Amniotic stem cell (primary cell): ENCODE measurements around the gene ZBTB17.
A peak's percentile ranks its signal among the peaks of the same experiment; 100 is the strongest.

Experiments
- DNase-seq: peaks from one replicate; lab custom pipeline; 2025; lab: John Stamatoyannopoulos, UW

Gene ZBTB17

DNA sequence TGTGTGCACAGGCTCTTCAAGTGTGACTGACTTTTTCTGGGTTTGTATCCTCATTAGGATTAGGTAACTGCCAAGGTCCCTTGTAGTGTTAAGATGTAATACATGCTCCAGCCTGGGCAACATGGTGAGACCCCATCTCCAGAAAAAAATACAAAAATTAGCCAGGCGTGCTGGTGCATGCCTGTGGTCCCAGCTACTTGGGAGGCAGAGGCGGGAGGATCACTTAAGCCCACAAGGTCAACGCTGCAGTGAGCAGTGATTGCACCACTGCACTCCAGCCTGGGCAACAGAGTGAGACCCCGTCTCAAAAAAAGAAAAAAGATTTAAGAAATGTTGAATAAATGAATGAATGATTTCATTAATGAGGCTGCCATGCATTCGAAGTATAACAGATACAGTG lies 15.1 kb downstream of the ZBTB17 start:
- no peak for DNase-seq

DNA sequence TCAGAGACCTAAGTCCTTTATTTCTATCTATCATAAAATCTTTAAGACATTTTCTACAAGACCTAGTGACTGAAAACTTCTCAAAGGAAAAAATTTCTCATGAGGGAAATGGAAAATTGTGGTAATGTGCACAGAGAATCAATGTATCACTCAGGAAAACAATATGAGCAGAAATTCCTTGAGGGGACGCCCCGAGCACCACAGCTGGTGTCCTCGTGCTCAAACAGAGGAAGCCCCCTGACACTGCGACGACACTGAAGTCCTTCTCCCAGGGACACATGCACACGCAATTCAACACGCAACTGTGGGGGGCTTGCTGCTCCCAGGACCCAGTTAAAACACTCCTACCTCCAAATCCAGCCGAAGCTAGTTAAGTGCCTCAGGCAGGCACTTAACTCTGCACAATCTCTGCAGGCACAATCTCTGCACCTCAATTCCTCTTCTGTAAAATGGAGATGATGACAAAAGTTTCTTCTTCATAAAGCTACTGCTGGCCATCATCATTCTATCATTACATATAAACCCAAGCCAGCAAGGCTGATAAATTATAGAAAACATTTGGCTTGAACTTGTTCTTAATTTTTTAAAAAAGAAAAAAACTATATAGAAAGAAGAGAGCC lies 16.0 kb downstream of the ZBTB17 start:
- no peak for DNase-seq

DNA sequence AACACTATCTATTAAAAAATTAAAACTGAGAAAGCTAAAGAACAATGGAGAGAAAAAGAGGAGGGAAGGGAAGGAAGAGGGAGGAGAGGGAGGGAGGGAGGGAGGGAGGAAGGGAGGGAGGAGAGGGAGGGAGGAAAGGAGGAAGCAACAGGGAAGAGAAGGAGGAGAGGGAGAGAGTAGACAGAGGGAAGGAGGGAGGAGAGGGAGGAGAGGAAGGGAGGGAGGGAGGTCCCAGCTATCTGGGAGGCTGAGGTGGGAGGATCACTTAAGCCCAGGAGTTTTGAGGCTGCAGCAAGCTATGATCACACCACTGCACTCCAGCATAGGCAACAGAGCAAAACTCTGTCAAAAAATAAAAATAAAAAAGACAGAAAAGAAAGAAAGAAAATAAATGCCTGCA lies 16.5 kb downstream of the ZBTB17 start:
- no peak for DNase-seq

DNA sequence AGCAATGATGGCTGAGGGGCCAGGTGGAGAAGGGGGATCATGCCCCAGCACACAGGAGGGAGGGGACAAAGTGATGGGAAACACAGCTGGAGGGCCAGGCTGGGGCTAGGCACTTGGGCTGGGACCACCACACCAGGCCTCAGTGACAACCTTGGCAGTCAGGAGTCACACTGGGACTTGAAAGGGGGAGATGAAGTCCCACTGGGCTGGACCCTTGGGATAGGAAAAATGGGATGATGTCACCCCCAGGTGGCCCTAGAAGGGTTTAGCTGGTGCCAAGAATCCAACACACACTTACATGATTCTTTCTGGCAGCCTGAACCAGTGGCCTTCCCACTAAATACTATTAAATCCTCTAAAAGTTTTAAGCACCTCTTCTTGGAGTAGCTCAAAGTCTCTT lies 17.1 kb downstream of the ZBTB17 start:
- no peak for DNase-seq

DNA sequence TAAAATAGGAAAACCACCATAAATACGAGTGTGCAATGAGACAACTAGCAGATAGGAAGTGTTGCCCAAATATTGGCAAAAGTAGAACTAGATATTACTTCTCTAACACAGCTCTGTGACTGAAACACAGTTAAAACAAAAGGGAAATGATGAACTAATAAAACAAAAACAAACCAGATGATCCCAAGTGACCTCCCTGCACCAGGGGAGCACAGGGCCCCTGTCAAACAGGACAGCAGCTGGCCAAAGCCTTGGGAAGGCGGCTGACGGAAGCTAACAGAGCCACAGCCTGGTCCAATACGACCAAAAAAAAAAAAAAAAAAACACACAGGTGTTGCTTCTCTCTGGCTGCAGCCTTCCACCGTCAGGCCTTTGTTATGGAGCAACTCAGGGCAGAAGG lies 17.8 kb downstream of the ZBTB17 start:
- DNase-seq = no peak

DNA sequence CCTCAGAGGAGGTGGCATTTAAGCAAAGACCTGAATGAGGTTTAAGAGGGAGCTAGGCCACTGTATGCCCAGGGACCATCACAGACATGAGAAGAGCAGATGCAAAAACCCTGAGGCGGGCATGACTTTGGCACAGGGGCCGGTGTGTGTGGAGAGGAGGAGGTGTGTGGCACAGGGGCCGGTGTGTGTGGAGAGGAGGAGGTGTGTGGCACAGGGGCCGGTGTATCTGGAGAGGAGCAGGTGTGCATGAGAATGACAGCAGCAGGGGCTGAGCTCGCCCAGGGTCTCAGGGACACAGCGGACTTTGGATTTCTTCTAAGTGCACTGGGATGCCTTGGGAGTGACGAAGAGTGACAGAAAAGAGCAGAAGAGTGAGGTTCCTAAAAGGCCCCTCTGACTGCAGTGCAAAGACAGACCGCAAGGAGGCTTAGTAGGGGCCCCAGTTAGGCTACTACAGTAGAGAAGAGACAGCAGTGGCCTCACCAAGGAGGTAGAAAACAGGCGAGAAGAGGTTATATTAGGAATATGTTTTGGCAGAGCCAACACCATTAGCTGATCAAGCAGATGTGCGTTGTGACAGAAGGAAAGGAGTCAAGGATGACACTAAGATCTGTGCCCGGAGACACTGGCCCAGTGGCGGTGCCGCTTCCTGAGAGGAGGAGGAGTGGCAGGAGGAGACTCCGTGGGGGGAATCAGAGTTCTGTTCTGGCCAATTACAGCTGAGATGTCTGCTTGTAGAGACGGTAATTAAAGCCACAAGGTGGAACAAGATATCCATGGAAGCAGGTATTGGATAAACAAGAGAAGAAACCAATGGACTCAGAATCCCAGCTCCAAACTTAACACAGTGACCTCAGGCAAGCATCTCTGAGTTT lies 18.4 kb downstream of the ZBTB17 start:
- no peak for DNase-seq

DNA sequence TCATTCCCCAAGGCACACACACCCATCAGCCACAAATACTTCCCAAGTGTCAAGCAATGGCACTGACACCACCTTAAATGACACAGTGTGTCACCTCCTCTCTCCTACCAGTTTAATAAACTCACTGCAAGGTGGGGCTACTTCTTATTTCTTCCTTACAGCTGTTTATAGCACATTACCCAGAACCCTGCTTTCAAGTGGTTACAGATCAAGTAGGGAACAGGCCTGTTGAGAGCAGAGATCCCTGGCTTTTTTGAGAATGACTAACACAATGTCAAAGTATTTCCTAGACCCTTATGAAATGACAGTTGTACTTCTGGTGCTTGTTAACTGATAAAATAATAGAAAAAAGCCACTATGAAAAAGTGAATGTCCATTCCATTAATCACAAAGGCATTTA lies 19.8 kb downstream of the ZBTB17 start:
- DNase-seq = no peak

DNA sequence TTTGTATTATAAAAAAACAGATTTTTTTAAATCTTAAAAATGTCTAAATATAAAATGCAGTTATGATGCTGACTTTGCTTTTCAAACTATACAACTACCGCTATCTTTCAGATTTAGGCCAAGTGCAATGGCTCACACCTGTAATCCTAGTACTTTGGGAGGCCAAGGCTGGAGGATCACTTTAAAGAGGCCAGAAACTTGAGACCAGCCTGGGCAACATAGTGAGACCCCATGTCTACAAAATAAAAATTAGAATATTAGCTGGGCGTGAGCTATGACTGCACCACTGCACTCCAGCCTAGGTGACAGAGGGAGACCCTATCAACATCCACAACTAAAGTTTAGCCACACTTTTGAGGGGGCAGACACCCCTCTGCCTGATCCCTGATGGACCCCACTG lies 20.3 kb downstream of the ZBTB17 start:
- DNase-seq = no peak

DNA sequence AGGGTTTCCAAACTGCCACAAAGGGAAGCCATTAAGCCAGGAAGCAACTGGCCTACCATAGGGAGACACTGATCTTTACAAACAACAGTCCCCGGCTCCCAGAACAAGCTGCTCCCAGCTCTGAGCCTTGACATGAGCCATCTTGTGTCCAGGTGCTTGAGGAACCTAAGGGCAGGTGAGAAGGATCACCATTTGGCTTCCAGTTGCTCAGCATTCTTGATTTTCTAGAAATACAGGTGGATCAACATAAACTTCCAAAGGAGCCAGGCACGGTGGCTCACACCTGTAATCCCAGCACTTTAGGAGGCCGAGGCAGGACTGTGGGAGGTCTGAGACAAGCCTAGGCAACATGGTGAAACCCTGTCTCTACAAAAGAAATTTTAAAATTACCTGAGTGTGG lies 21.6 kb downstream of the ZBTB17 start:
- no peak for DNase-seq

DNA sequence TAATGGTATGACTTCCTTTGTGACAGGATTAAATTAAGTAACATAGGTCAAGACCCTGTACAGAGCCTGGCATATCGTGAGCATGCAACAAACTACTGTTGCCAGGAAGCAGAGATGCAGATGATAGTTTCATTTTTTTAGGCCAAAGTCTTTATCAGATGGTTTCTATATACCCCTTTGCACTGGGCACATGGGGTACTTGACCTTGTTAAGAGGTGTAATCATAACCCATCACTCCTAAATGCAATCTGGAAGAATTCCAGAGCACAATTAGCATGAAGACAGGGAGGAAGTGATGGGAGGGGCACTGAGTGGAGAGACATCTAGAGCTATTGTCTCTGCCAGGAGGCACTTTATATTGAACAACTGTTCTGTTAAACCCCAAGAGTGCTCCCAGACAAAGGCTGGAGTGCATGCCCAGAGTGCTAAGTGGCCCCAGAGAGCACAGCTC lies 22.1 kb downstream of the ZBTB17 start:
- DNase-seq = no peak

DNA sequence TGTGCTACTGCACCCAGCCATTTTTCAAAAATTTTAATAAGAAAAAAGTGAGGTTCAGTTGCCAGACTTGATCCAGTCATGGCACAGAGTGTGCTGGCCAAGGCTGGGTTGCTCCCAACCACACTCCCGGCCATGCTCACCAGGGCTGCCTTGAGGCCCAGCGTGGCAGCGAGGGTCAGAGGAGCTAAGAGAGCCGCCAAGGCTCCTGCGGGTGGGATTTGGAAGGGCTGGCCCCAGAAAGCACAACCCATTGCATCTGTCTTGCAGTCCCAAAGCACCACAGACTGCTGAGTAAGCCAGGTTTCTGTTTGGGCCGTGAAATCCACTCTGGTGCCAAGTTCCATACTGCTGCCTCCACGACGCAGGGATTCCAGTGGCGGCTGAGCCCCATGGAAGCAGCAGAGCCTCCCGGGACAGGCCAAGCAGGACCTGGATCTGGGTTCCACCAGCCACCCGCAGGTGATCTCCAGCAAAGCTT lies 22.6 kb downstream of the ZBTB17 start:
- DNase-seq = no peak

DNA sequence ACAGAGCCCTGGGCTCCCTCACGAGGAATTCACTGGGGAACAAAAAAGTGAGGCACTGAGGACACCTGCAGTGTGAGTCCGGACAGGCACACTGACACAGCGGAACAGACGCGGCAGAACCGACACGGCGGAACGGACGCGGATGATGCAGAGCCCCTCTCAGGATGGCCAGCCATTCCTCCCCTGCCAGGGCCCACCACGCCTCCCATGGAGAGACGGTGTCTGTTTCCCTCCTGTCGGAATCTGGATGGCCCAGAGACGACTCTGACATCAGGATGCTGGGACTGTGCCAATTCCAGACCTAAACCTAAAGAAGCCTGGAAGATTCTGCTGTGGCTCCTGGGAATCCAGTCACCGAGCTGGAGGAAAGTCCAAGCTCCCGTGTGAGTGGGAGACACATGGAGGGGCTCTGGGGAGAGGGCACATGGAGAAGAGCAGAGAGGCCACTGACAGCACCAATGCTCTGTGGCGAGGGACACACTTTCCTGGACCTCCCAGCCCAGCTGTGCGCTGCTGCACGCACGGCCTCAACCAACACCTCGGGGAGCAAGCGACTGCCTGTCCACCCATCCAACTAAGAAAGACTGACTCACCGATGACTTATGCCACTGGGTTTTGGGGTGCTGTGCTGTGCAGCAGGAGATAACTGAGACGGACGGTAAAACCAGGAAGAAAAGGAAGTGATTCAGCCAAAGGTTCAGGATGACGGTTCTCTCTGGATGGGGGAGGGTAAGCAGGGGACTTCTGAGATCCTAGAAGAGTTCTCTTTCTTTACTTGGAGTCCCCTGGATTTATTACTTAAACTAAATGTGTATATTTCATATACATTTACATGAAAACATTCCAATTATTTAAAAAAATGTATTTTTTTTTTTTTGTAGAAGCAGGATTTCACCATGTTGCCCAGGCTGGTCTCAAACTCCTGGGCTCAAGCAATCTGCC lies 23.3 kb downstream of the ZBTB17 start:
- DNase-seq = peak; percentile 79

DNA sequence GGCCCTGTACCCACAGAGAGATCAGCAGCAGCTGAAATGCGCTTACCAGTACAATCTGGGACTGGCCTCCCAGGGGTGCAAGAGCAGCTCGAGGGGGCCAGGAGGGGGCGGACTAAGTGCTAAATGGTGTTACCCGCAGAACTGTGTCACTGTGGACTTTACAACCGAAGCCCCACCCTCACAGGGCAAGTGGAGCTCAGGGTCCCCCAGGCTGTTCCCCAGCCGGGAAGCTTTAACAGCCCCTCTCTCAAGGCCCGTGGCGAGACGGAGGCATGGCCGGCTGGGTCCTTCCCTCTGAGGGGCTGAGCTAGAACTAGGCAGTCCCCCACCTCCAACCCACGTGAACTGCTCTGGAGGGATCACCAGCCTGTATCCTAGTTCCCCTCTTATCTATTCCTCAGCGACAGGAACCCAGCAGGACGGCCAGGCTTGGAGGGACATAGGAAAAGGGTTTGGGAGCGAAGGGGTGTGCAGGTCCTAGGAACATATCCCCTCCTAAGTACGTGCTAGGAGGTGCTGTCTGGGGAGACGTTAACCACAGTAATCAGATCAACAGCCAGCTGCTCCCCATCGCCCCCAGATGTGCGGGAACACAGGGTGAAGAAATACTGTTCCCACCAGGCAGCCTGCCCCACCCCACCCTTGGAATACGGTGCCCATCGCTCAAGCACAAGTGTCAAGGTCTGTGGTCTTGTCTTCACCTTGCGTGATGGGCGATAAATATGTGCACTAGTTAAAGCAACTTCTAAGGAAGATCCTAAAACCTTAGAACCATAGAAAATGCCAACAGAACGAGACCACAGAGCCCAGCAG lies 24.4 kb downstream of the ZBTB17 start:
- DNase-seq = no peak

DNA sequence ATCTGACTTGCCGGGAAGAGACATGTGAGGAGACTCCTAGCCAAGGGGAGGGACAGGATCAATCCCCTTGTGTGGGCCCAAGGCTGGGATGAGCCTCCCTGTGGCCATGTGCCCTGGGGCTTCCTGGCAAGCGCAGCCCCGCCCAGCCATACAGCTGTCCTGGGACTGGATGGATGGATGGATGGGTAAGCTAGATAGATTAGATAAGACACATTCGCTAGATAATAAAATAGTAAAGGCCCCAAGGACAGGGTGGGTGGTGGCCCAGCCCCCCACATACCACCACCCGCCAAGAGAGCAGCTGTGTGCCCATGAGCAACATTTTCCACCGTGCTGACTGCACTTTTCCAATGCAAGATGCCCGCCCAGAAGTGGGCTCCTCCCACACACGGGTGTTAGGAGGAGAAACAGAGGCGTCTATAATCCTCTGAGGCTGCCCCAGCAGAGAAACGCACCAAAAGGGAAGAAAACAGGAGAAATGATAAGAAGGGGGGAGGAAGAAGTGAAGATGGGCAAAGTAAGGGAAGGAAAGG lies 25.1 kb downstream of the ZBTB17 start:
- DNase-seq = no peak

DNA sequence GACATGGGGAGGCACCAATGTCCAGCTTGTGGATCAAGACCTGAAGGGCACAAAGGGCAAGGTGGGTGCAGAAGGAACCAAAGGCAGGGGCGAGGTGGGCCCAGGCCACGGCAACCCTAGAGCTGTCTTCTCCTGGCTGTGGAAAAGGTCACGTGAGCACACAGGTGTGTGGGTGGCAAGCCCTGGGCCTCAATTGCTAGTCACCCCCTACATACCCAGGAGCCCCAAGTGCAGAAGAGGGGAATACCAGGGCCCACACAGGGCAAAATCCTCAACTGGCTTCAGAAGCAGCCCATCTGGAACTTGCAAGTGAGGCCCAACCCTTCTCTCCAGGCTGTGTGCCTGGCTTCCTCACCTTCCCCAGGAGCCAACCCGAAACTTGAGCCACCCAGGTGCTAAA lies 25.6 kb downstream of the ZBTB17 start:
- DNase-seq = no peak

DNA sequence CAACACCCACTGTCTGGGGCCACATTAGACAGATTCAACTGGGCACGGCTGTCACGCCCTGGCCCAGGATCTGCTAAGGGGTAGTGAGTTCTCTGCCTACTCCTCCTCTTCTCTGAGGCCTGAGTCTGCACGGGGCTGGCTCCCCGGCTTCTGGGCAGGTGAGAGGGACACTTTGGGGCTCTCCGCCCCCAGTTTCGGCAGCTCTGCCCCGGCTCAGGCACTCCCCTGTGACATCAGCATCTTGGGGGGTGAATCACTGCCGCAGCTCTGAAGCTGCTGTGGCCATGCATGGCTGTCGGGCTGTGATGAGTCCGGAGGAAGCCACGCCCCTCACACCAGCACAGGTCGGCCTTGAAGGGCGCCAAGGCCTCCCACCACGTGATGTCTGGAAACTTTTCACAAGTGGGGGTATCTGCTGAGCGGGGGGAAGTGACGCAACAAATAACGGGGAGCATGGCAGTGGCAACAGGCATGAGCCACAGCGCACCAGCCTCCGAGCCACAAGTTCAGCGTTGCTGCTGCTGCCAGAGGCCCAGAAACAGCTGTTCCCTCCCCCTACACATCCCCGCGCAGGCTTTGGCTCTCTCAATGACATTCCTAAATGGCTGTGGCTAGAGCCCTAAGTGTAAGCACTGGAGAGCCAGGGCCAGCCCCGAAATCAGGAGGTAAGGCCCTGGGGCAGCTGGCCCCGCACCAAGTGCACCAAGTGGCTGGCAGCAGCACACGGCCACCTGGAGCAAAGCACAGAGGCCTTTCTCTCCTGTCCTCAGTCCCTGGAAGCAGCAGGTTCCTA lies 26.3 kb downstream of the ZBTB17 start:
- peak; percentile 70 for DNase-seq

DNA sequence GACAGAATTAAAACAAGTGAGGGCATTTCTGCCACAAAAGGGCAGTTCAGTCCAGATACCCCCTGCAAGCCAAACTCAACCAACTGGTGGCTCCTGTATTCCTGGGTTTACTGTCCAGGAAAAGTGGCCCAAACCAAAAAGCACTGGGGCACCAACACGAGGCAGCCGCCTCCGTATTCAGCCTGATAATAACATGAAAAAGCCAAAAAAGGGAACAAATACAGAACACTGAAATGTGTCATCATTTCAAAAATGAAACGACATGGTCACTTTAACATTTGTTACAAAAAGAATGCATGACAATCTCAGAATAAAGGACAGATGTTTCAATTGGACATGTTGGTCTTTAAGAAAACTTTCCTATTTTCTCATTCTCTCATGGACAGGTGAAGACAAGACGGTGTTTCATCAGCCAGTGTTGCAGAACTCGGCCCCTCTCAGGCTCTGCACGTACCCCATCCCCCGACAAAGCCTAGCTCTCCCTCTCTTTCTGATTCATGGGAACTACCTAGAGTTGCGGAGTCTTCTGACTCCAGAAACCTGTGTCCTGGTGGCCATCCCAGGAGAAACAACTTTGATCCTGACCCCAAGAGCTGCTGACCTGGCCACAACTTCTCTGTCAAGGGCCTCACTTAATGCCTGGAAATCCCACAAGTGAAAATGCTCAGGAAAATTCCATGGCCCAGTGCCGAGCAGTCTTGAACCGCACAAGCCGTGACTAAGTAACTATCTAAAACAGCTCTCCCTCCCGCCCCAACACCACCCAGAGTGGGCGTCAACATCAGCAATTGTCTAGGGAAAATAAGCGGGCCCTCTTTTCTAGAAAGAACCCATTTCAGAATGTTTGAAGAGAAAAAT lies 27.1 kb downstream of the ZBTB17 start:
- DNase-seq = peak; percentile 86

DNA sequence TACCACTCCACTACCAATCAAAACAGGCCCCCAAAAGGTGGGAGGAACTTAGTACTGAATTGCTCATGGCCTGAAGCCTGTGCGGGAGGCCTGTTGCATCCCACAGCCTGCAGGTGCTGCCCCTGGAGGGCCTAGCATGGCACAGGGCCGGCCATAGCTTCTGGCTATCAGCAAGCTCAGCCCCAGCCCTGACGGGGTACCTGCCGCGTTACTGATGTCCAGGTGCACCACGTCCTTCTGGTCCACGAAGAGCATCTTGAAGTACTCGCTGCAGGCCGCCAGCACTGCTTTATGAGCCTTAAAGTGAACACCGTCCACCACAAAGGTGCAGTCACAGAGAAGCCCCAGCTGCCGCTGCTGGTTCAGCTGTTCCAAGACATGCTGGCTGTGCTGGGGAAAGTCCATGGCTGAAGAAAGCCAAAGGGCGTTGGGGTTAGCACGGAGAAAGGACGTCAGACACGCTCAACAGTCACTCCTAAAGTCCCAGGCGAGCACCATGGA lies 27.8 kb downstream of the ZBTB17 start:
- DNase-seq = no peak

DNA sequence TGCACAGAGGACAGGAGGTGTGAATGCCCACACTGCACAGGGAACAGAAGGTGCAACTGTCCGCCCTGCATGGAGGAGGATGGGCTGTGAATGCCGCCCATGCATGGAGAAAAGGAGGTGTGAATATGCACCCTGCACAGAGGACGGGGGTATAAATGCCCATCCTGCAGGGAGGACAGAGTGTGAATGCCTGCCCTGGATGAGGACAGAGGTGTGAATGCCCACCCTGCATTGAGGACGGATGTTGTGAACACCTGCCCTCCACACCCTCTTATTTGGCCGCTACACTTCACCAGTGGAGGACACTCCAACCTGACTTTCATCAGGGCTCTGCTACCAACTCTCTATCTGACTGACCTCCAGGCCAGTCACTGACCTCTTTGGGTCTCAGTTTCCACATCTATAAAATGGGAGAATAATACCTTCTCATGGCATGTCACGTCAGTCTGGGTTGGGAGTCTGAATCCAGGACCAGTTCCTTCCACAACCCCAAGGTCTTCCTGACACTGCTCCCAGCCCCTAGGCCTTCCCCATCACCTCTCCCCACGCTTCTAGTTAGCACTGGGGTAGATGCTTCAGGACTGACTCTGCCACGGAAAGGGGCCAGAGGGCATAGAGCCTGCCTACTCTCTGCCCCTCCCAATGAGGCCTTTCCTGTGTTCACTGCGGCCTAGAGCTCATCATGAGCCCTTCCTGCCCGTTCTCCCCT lies 28.4 kb downstream of the ZBTB17 start:
- no peak for DNase-seq
